ENCODE results near the gene TMEM125.

Gene TMEM125

DNA sequence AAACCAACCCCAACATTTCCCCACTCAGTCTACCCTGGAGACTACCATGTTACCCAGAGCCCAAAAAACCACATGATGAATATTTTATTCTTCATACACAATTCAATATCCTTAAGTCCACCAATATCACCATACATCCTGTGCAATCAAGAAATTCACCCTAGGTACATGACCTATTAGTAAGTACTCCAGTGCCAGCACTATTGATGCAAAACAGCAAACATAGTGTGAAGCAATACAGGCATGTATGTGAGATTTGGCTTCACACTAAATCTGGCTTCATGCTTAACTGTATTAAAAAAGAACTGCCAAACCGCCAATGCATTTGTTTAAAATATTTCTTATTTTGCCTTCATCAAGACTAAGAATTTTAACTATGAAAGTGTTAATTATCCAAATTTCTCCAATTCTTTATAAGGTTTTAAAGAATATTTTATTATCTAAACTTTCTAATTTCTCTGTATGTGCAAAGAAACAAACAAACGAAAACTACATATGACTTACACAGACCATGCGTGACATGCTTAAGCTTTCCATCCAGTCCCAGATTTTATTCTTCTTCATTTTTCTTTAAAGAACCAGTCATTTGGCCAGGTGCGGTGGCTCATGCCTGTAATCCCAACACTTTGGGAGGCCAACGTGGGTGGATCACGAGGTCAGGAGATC, 22.4 kb upstream of the TMEM125 start:
- DNase-seq (ENCODE audit: low spot score), result no peak

DNA sequence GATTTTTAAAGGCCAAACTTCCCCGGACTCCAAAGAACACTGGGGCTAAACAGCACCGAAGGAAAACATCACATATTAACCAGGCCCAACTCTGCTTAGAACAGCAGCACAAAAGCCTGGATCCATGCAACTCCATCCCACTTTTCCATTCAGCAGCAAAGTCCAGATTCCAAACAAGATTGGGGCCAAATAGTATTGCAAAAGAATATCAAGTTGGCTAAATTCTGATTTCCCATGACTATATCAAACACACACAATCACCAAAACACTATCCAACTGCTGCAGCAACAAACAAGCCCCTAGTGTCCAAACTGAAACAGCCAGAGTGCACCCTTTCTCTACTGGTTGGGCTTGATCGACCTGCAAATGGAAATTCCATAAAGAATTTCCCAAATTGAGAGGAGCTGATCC, 19.4 kb upstream of the TMEM125 start:
- DNase-seq (ENCODE audit: low spot score), result no peak

DNA sequence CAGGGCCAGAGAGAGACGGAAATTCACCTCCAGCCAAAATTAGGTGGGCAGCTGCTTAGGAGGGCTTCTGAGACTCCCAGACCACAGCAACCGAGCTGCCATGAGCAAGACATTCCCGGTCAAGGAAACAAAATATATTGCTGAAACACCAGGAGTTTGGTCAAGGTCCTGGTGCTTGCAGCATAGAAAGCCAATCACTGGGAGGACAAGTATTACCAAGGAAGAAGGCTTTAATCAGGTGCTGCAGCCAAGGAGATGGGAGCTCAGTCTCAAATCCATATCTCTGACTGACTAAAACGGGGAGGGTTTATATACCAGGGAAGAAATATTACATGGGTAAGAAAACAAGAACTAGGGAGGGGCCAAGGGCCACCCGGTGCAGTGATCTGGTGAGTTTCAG, 18.8 kb upstream of the TMEM125 start:
- no peak for DNase-seq (ENCODE audit: low spot score)

DNA sequence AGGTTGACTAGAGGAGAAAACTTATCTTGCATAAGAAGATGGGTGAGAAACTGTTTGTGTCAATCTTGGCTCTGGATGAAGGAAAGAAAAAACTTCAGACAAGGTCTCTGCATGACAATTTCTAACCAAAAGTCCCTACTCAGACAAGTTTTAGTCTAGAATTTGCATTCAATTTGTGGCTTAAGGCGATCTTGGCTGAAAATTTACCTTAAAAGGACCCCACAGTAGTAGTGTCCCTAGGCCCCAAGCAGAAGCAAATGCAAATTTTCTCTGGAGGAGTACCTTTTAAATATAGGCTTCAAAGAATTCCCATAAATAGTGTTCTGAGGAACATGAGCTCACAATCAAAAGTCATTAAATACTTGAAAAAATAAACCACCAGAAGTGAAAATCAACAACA, 17.6 kb upstream of the TMEM125 start:
- DNase-seq (ENCODE audit: low spot score), result no peak

DNA sequence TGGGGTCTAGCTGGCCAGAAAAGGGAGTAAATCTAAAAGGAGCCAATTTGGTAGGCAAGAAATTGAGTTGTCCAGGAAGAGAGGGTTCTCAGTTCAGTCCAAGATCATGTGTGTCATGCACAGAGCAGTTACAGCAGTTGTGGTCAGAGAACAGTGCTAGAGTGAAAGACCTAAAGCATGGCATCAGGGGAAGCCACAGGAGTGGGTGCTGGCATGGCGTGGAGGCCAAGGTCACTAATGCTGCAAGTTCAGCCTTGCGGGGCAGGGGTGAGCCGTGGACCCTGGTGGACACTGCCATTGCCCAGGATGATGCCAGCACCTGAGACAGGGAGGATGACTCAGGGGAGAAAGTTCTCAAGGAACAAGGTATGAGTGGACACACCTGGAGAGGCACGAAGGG, 16.6 kb upstream of the TMEM125 start:
- DNase-seq (ENCODE audit: low spot score), result no peak

DNA sequence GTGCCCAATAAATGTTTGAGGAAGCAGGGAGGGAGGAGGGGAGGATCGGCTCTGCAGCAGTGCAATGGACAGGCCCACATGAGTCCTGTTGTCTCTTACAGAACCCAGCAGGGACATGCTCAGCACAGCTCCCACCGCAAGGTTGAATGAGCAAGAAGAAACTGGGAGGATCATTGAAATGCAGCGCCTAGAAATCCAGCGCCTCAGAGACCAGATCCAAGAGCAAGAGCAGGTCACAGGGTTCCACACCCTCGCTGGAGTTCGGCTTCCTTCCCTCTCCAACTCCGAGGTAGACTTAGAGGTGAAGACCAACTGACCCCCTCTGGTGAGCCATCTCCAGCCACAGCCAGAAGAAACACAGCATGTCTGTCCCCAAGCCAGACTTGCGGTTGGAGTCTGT, 15.9 kb upstream of the TMEM125 start:
- DNase-seq (ENCODE audit: low spot score), result no peak

DNA sequence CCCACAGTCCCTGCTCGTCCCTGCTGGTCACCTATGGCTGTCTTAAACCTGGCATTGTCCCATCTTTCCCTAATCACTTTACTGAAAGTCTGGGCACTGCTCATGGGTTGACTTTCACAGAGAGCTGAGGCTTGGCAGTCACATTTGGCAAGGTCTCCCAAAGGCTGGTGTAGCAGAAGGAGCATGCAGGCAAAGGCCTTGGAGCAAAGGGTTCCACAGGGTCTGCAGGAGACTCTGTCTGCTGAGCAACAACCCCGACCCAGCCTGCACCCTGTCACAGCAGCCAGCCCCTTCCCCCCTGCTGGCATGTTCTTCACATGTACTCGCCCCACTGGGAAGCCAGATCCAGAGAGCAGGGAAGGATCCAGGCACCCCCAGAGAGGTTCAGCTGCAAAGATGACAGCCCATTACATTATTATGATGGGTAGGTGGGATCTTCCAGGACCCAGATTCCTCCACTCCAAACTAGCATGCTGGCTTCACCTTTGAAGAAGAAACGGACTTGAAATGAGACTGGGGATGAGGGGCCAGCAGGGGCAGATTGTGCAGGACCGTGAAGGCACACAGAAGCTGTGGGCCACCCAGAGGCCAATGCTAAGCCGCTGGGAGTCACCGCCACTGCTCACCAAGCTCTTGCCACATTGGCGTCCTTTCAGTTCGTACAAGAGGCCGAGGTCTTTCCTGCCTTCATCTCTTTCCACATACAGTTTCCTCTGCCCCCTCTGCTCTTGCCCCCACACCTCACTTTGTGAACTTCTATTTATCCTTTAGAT, 14.2 kb upstream of the TMEM125 start:
- no peak for DNase-seq (ENCODE audit: low spot score)

DNA sequence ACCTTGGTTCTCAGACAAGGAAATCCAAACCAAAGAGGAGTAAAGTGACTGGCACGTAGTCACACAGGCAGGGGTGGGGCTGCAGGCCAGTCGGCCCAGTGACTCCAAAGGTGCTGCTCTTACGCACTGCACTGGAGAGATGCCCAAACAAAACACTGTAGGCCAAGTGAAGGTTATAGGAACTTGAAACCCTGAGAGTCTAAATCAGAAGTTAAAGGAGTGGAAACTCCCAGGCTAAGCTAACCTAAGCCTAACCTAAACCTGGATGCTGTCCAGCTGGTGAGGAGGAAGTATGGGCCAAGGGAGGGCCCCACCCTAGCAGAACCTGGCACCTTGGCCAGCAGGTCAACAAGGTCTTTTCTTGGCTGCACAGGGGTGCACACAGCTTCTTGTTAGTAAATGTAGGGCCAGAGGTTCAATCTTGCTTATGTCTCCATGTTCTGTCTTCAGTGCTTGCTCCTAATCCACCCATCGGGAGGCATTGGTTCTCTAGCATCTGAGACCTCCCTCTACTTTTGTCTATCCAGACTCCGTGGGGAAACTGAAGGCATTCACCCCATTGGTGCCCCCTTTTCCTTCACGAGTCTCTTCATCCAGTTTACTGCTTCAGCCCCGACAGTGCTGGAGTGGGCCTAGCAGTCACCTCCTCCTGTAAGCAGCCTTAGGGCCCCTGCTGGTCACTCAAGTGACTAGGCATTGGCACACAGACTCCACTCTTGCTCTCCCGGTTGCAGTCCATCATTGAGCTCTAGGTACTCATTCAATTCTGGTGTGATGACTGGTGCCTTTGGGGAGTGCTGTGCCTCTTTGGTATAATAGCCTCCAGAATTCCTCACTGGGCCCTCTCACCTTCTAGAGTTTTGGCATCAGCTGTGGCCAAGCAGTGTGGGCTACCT, 12.9 kb upstream of the TMEM125 start:
- DNase-seq (ENCODE audit: low spot score), result no peak

DNA sequence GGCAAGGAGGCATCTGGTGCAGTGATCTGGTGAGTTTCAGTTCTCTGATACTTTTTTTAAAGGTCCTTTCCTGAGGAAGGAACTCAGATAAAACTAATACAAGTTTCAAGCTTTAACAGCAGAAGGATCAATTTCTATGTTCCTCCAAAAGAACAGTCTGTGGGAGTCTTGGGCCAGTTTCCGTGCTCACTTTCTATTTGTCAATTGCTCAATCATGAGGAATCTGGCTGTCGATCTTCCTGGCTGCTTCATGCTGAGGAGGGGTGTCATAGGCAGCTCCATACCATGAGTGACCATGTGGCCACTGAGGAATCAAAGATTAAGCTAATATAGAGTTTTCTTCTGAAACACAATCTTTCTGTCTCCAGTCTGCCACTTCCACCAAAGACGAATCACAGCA, 11.4 kb upstream of the TMEM125 start:
- DNase-seq (ENCODE audit: low spot score), result no peak

DNA sequence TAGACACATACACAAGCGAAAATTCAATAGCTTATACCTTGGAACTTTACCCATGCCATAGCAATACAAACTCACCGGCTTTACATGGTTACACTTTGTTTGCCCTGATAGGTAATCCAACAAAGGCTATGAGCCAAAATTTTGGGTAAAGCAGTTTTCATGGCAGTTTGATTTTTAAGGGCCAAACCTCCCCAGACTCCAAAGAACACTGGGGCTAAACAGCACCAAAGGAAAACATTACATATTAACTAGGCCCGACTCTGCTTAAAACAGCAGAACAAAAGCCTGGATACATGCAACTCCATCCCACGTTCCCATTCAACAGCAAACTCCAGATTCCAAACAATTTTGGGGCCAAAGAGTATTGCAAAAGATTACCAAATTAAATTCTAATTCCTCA, 4.4 kb upstream of the TMEM125 start:
- no peak for DNase-seq (ENCODE audit: low spot score)

DNA sequence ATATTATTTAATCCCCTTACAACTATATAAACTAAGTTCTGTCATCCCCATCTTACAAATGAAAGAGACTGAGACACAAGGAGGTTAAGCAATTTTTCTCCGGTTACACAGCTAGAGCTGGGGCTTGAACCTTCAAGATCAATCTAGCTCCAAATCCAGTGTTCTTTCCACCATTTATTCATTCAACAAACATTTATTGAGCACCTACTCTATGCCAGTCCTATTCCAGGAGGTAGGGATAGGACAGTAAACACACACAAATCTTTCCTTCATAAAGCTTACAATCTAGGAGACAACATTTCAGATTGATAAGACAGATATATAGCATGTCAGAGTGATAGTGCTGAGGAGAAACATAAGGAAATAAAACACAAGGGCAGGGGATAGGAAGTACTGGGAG, 2.9 kb upstream of the TMEM125 start:
- DNase-seq (ENCODE audit: low spot score), result no peak

DNA sequence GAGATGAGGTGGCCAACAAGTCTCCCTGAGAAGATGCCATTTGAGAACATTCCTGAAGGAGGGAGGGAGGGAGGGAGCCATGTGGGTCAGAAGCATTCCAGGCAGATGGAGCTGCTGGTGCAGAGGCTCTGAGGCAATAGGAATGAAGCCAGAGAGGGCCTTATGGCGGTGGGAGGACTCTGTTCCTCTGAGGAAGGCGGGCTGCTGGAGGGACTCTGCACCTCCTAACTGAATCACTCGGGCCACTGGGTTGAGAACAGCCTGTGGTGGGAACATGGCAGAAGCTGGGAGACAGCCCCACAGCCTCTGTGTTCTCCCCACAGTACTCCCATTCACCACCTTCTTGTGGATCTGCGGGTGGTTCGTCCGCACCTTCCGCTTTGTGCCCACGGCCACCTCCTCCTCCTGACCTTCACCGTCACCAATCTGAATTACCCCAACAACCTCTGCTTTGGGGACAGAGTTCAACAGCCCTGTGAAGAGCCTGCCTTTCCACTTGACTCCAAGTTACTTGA, 2.4 kb upstream of the TMEM125 start:
- no peak for DNase-seq (ENCODE audit: low spot score)

DNA sequence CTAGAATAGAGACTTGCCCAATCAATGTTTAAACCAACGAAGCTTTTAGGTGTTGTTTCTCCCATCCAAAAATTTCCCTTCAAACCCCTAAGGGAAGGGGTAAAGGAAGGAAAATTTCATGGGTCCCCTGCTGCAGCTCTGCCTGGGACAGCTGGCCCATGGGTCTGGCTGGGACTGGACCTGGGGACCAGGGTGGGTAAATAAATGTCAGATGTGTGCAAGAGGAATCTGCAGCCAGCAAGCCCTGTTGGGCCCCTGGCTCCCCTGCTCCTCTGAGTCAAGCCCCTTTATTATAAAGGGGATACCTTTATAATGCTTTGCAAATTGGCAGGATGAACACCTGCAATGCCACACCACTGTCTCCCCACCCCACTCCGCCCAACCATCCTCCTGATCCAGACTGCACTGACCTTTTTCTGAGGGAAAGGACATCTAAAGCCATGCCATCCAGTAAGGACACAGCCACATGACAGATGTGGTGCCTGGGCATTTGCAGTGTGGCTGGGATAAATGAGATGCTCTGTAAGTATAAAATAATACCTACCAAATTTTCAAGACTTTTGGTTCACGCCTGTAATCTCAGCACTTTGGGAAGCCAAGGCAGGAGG, 1.9 kb upstream of the TMEM125 start:
- no peak for DNase-seq (ENCODE audit: low spot score)

DNA sequence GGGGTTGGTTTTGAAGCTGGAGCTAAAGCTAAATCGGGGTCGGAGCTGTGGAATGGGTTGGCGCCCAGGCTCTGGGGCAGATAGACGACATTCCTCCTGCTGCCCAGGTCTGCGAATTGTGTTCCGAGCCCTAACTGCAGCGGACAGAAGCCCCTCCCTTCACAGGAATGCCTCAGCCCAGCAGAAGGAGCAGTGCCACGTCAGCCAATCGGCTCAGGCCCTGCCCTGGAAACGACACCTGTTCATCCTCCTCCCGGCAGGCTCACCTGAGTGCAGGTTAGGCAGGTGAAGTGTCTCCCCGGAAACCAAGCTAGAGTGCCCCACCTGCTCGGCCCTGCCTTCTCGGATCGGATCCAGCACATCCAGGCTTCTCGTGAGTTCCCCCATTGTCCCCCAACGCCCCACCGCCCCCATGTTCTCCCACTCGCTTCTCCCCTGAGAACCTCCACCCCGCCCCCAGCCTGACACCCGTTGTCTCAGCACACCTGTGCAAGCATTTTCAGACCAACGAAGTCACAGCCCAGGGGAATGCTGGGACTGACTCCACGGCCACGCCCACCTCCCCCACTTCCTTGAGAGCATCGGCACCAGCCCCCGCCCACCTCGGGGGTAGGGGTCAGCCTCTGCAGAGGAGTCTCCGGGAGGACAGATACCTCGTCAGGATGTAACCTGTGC, 775 bp downstream of the TMEM125 start:
- DNase-seq (ENCODE audit: low spot score), result no peak

DNA sequence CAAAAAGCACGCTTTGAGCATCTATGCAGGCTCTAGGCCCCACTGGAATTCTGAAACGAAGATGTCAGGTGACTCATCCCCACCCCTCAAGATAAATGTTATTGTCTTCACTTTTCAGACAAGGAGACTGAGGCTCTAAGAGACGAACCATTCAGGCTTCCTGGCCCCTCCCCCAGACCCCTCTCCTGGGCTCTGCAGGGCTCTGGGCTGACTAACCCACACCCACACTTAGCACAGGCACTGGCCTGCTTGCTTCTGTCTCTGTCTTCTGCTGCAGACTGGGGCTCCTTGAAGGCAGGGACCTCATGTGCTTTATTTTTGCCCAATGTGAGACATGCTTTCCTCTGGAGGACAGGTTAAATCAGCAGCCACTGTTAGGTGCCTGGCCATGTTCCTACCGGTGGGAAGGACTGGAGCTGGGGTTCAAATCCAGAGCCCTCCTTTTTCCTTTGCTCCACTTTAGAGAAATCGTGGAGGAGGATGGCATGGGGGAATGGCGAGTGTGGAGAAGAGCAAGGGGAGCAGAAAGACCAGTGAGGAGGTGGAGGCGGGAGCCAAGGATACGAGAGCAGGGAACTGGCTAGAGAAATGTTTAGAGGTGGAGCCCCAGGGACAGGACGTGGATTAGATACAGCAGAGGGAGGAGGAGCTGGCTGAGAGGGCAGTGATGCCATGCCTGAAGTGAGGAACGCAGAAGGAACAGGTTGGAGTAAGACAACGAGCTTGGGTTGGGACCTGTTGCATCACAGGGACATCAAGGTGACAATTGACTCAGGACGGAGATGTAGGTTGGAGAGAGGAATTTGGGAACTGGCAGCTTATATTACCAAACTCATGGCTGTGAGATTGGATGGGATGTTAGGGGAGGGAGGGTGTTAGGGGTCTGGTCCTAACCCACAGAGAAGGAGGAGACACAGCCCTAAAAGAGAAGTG, 1.7 kb downstream of the TMEM125 start:
- DNase-seq (ENCODE audit: low spot score), result no peak

DNA sequence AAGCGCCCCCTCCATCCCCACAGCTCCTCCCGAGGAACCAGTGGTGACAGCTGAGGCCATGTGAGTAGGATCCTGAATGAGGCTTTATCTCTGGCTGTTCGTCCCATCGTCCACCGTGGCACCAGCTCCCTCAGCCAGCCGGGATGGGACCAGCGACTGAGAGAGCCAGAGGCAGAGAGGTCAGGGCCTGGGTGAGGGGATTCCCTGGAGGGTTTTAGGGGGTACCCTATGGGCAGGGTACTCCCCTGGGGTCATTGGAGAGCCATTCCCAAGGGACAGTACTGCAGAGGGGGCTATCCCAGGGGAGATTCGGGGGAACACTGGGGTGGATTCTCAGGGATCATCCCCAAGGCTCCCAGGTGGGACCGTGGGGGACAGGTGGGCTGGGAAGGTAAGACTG, 2.4 kb downstream of the TMEM125 start:
- no peak for DNase-seq (ENCODE audit: low spot score)

DNA sequence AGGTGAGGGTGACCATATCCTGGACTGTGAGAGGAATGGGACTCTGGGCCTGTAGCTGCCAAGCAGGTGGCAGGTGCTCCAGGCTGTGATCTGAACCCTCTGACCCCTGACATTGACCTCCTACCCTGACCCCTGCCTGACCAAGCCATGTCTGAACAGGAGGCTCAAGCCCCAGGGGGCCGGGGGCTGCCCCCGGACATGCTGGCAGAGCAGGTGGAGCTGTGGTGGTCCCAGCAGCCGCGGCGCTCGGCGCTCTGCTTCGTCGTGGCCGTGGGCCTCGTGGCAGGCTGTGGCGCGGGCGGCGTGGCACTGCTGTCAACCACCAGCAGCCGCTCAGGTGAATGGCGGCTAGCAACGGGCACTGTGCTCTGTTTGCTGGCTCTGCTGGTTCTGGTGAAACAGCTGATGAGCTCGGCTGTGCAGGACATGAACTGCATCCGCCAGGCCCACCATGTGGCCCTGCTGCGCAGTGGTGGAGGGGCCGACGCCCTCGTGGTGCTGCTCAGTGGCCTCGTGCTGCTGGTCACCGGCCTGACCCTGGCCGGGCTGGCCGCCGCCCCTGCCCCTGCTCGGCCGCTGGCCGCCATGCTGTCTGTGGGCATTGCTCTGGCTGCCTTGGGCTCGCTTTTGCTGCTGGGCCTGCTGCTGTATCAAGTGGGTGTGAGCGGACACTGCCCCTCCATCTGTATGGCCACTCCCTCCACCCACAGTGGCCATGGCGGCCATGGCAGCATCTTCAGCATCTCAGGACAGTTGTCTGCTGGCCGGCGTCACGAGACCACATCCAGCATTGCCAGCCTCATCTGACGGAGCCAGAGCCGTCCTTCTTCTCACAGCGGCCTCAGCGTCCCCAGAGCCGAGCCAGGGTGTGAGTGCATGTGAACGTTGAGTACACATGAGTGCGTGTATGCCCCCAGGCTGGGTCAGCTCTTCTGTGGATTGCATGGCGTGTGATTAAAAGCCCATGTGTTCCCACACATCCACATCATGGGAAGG, 3.1 kb downstream of the TMEM125 start:
- DNase-seq (ENCODE audit: low spot score), result no peak

DNA sequence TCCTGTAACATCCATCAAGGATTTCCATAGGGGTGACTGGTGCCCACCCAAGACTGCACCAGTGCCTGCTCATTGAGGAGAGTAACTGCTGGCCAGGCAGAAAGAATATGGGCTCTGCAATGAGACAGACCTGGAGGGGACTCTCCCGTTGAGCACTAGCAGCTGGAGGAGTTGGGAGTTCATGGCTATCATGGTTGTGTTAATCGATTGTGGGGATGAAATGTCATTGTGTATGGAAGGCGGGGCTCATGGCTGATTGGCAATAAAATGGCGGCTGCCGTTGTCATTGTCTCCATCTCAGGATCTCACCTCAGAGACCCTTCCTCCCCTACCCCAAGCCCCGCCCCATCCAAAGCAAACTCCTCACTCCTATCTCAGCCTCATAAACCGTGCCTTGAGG, 3.9 kb downstream of the TMEM125 start:
- DNase-seq (ENCODE audit: low spot score), result no peak

DNA sequence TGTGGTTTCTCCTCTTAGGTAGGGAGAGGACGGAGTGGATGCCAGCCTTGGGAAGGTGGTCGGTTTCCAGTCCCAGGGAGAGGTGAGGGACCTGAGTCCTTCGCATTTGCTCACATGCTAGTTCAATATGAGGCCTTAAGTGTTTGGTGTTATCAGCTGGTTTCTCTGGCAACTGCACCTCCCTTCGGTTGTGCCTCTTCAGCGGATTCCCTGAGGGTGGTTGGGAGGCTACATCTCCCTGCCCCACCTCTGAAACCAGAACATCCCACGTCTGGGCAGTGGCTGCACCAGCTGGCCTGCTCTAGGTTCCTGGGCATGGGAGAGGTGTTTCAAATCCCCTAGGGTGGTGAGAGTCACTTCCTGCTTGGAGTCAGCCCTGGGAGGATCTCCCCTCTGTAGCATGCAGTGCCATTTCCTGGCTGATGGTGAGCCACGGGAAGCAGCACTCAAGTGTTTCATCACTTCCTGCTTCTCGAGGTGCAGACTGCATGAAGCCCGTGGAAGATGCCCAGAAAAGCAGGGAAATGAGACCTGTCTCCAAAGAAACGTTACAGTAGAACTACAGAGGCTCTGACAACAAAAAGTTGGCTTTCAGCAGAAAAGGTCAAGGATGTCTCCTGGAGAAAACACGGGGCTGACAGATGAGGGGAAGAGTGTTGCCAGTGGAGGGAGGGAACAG, 4.5 kb downstream of the TMEM125 start:
- no peak for DNase-seq (ENCODE audit: low spot score)

Data from HuH-7.5 (cell line).